Fibroblast of peridontal ligament (primary cell): ENCODE measurements around the gene MUC5B.
"Not testable (repeated sequence)": the region's sequence is repeated elsewhere in the genome, so short reads cannot be mapped to it uniquely, and the experiment has no call there.

Source experiments
- DNase-seq: peaks from one replicate; pipeline ENCODE4 v3.0.0-alpha.2; 2010; ENCODE audit errors: extremely low read depth

MUC5B gene

DNA sequence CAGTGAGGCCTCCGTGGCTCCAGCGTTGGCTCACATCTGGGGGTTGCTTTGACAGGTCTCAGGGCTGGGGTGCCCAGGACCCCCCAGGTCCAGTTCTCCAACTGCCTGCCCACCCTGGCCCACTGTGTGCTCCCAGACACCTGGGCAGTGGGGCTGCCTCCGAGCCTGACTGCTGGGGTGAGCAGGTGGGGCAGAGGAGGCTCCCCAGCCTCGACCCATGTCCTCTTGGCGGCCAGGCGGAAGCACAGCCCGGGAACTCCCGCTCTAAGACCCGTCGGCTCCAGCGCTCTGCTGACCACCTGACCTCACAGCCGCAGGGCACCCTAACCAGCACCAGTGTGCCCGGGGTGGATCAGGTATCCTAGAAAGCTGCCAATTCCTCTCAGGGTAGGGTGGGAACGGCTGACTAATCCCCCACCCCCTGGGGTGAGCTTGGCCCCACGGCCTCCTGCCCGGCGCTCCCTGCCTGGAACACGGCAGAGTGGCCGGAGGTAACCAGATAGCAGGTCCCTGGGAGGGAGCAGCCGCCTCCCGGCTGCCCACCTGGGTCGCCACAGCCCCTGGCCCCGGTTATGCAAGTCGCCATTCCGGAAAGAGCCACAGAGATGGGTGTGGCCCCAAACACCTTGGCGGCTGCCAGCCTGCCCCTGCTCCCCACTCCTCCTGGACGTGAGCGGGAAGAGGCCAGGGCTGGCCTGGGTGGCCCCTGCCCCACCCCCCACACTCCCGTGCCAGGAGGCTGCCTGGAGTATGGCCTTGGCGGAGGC lies 19.2 kb upstream of the MUC5B start:
- no peak for DNase-seq

DNA sequence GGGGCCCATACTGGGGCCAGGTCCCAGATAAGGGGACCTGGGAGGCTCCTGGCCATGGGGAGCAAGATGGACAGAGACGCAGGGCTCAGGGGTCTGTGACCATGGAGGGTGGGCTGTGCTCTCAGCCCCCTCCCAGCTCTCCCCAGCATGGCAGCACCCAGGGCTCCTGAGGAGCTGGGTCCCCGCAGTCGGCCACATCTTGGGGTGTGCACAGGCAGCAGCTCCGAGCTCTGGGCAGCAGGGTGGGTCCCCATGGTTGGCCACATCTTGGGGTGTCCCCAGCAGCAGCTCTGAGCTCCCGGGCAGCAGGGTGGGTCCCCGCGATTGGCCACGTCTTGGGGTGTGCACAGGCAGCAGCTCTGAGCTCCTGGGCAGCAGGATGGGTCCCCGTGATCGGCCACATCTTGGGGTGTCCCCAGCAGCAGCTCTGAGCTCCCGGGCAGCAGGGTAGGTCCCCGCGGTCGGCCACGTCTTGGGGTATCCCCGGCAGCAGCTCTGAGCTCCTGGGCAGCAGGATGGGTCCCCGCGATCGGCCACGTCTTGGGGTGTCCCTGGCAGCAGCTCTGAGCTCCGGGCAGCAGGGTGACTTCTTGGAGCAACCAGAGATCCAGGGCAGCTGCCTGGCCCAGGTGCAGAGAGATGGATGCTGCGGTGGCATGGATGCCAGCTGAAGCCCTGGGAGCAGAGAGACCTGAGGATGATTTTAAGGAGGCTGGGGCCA lies 18.3 kb upstream of the MUC5B start:
- DNase-seq: no peak

DNA sequence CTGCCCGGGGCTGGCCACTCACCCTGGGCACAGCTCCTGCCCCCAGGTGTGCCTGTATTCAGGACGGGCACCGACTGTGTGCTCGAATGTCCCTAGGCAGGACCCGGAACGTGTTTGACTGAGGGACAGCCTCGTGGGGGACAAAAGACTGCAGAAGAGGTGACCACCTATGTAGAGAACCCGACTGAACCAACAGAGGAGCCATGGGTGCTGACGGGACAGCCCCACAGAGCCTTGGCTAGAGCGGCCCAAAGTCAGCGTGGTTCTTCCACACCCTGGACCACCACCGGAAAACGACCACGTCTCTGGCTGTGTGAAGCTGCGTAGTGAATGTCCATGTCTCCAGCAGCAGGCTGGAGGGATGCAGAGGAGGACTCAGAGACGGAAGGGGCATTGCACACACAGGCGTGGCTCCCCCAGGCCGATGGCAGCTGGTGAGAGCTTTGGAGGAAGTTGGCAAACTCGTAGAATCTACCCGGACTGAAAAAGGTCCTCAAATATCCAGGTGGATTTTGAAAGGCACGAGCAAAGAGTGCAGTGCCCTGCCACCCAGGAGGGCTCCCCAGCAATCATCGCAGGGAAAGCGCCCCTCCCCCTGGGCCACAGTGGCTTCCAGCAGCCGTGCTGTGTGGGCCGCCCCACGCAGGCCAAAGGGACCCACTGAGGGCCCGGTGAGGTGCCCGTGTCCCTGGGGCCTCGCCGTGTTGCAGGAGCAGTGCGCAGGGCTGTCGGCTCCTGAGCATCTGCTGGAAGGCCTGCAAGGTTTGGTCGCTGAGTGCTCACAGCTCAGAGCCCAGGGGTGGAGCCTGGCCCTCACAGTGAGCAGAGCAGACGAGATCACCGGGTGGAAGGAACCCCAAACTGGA lies 17.5 kb upstream of the MUC5B start:
- DNase-seq: no peak

DNA sequence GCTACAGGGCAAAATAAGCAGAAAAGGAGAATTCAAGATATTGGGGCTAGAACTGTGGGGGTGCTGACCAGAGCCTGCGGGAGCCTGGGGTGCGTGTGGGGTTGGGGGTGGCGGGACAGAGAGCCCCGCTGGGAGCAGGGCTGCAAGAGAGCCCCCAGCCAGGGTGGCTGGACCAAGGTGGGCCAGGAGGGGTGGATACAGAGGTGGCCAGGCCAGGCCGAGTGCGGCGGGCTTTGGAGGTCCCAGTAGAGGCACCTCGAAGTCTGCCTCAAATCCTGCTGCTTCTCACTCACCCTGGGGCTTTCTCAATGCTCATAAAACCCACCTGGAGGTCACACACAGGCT lies 16.9 kb upstream of the MUC5B start:
- DNase-seq: no peak

GRCh38 chr11:1206391-1207271 lies 16.2 kb upstream of the MUC5B start:
- DNase-seq: no peak

GRCh38 chr11:1207401-1208143 lies 15.3 kb upstream of the MUC5B start:
- no peak for DNase-seq

DNA sequence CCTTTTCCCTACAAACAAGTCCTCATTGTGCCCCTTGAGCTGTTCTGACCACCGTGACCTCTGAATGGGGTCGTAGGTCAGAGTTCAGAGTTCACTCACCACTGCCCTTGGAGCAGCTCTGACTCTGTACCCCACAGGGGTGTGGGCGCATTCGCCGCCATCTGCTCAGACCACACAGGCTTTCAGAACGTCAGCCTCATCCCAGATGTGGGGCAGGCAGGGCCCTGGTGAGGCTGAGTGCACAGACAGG lies 14.8 kb upstream of the MUC5B start:
- DNase-seq: no peak

- no peak for DNase-seq
Measured at GRCh38 chr11:1208394-1209261, 14.2 kb upstream of the MUC5B start.

DNA sequence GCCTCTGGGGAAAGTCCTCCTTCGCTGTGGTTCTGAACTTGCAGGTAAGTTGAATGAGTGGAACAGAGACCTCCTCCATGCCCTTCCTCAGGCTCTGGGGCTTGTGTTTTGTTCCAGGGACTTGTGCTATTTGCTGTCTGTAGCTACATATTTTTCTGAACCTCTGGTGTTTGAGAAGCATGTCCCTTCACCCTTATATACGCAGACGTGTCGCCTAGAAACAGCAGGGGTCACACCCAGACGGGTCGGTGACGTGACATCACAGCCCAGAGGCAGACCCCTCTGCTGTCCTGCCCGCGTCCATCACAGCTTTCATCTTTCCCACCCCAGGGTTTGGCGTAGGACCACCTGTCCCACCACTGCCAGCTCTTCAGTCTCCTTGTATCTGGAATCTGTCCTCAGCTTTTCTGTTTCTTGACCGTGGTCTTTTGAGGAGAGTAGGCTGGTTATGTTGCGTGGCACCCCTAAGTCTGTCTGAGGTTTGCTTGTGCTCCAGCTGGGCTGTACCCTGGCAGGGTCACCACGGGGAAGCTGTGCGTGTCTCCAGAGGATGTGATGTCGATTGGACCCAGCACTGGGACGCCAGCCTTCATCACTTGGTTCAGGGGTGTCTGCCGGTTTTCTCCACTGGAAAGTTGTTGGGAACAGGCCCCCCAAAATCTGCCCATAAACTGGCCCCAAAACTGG lies 13.4 kb upstream of the MUC5B start:
- no peak for DNase-seq

- DNase-seq: no peak
Measured at GRCh38 chr11:1211838-1212237, 11.0 kb upstream of the MUC5B start.

DNA sequence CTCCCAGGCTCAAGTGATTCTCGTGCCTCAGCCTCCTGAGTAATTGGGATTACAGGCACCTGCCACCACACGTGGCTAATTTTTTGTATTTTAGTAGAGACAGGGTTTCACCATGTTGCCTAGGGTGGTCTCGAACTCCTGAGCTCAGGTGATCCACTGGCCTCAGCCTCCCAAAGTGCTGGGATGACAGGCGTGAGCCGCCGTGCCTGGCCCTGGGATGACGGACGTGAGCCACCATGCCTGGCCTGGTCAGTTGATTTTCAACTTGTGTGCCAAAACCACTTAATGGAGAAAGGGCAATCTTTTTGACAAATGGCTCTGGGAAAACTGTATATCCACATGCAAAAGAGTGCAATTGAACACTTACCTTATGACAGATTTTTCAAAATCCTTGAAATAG lies 7.0 kb upstream of the MUC5B start:
- DNase-seq: not testable (repeated sequence)

DNA sequence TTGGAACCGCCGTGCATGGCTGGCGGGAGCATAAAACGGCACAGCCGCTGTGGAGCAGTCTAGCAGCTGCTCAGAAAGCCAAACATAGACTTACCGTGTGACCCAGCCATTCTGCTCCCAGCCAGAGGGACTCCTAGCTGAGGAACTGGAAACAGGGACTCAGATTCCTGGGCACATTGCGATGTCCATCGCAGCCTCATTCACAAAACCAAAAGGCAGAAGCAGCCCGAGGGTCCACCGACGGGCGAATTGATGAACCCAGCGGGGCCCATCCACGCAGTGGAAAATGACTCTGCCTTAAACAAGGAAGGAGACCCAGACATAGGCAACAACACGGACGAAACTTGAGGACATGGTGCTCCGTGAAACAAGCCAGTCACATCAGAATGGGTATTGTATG lies 5.7 kb upstream of the MUC5B start:
- DNase-seq: no peak

DNA sequence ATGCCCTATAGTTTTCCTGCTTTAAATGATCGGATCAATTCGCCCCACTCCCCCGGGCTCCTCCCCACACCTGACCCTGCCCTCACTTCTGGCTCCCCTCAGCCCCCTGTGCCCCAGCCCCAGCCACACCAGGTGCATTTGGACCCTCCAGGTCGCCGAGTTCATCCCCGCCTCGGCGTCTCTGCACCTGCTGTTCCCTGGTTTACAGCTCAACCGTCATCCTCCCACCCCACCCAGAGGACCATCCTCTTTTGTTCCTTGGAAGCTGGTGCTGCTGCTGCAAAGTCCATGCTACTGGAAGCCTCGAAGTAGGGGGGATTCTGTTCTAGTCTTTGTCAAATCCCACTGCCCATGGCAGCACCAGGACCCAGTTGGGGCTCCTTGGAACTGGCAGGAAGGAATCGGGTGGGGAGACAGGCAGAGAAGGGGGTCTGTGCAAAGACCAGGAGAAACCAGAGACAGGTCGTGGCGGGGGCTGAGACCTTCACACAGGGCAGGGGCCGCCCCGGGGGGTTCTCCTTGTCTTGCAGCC lies 4.5 kb upstream of the MUC5B start:
- no peak for DNase-seq

DNA sequence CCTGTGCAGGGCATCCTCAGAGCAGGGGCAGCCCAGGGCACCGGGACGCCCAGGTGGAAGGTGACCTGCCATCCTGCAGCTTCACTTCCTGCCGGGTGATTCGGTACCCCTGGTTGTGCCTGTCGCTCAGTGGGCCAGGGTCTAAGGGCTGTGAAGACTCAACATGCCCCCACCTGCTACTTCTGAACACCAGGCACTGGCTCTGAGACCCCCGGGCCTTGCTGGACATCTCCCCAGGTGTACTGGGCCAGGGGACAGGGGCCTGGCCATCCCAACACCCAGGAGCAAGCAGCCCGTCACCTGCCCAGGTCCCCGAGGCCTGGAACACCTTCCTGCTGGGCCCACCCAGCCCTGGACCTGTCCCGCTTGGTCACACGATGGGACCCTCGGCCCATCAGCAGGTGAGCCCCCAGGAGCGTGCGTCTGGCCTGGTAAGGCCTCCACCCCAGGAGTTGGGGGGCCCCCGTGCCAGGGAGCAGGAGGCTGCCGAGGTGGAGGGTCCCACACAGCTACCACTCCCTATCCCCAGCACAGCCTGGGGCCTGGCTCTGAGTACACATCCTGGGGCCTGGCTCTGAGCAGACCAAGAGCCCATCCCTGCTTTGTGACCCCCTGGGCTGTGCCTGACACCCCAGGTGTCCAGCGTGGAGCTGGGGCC lies 3.9 kb upstream of the MUC5B start:
- no peak for DNase-seq

- no peak for DNase-seq
Measured at GRCh38 chr11:1219446-1219833, 3.4 kb upstream of the MUC5B start.

GRCh38 chr11:1219834-1220815 lies 2.7 kb upstream of the MUC5B start:
- DNase-seq: no peak

GRCh38 chr11:1220941-1221721 lies 1.7 kb upstream of the MUC5B start:
- no peak for DNase-seq
